ENCODE results near the gene KRTAP4-5. TPM values are rescaled to one million over a fixed set of nuclear protein-coding genes. Genes with fewer than 3 reads are reported as not detected.

KRTAP4-5 gene
- total RNA-seq, result not detected in 2 replicates

GRCh38 chr17:41149652-41149985, at the start of gene KRTAP4-5:
Gene KRTAP4-5, minus strand, starts transcription at chr17:41149825. Its CDS starts 58 bp downstream, at chr17:41149767.

GRCh38 chr17:41189837-41190318, 40.3 kb upstream of the KRTAP4-5 start, which contains the start of gene KRTAP9-1:
Gene KRTAP9-1, plus strand, starts transcription at chr17:41189887. Its CDS starts 0 bp downstream, at chr17:41189887.

GRCh38 chr17:41184480-41184961, 34.9 kb upstream of the KRTAP4-5 start, which contains the start of gene KRTAP4-1:
Gene KRTAP4-1, minus strand, starts transcription at chr17:41184911. Its CDS starts 57 bp downstream, at chr17:41184854.

GRCh38 chr17:41177727-41178271, 28.2 kb upstream of the KRTAP4-5 start, which contains the start of gene KRTAP4-2:
Gene KRTAP4-2, minus strand, starts transcription at chr17:41178221. Its CDS starts 57 bp downstream, at chr17:41178164.

GRCh38 chr17:41168121-41168520, 18.5 kb upstream of the KRTAP4-5 start, which contains the start of gene KRTAP4-3:
Gene KRTAP4-3, minus strand, starts transcription at chr17:41168221. Its CDS starts 49 bp downstream, at chr17:41168172.

GRCh38 chr17:41160648-41161047, 11.0 kb upstream of the KRTAP4-5 start, which contains the start of gene KRTAP4-4:
Gene KRTAP4-4, minus strand, starts transcription at chr17:41160748. Its CDS starts 57 bp downstream, at chr17:41160691.

GRCh38 chr17:41140360-41141131, 9.1 kb downstream of the KRTAP4-5 start, which contains the start of gene KRTAP4-6:
Gene KRTAP4-6, minus strand, starts transcription at chr17:41140544. Its CDS starts 57 bp downstream, at chr17:41140487.

GRCh38 chr17:41123991-41124371, 25.6 kb downstream of the KRTAP4-5 start, which contains the start of gene KRTAP4-12:
Gene KRTAP4-12, minus strand, starts transcription at chr17:41124182. Its CDS starts 60 bp downstream, at chr17:41124122.

GRCh38 chr17:41117846-41118386, 31.7 kb downstream of the KRTAP4-5 start, which contains the start of gene KRTAP4-11:
Gene KRTAP4-11, minus strand, starts transcription at chr17:41118373. Its CDS starts 58 bp downstream, at chr17:41118315.

GRCh38 chr17:41105347-41105746, 44.3 kb downstream of the KRTAP4-5 start, which contains the start of gene KRTAP4-9:
Gene KRTAP4-9, plus strand, starts transcription at chr17:41105389. Its CDS starts 0 bp downstream, at chr17:41105389.

GRCh38 chr17:41101586-41102259, 47.9 kb downstream of the KRTAP4-5 start, which contains the start of gene KRTAP4-16:
Gene KRTAP4-16, minus strand, starts transcription at chr17:41102209. Its CDS starts 0 bp downstream, at chr17:41102209.

Other genes with a start within 250 kb of the KRTAP4-5 start
- 7.2 and 148 TPM in 2 replicates for gene KRT23, start 212.2 kb downstream of the KRTAP4-5 start, total RNA-seq
- not detected in 2 replicates for gene KRT39, start 182.9 kb downstream of the KRTAP4-5 start, total RNA-seq
- gene KRT40, start 165.5 kb downstream of the KRTAP4-5 start, total RNA-seq, result not detected in 2 replicates
- not detected in 2 replicates for gene KRTAP3-3, start 155.7 kb downstream of the KRTAP4-5 start, total RNA-seq
- gene KRTAP3-2, start 149.9 kb downstream of the KRTAP4-5 start, total RNA-seq, result not detected in 2 replicates
- gene KRTAP3-1, start 140.7 kb downstream of the KRTAP4-5 start, total RNA-seq, result not detected in 2 replicates
- 0.24 TPM in 1 of 2 replicates, not detected in the other for gene KRTAP1-5, start 122.6 kb downstream of the KRTAP4-5 start, total RNA-seq
- gene KRTAP1-4, start 119.6 kb downstream of the KRTAP4-5 start, total RNA-seq, result not detected in 2 replicates
- not detected in 2 replicates for gene KRTAP1-3, start 115.0 kb downstream of the KRTAP4-5 start, total RNA-seq
- 0.24 TPM in 1 of 2 replicates, not detected in the other for gene KRTAP1-1, start 108.4 kb downstream of the KRTAP4-5 start, total RNA-seq
- gene KRTAP2-1, start 102.5 kb downstream of the KRTAP4-5 start, total RNA-seq, result not detected in 2 replicates
- not detected in 2 replicates for gene KRTAP2-2, start 94.6 kb downstream of the KRTAP4-5 start, total RNA-seq
- gene KRTAP2-3, start 89.7 kb downstream of the KRTAP4-5 start, total RNA-seq, result 2.9 TPM in 1 of 2 replicates, not detected in the other
- gene KRTAP2-4, start 83.9 kb downstream of the KRTAP4-5 start, total RNA-seq, result not detected in 2 replicates
- not detected in 2 replicates for gene KRTAP4-7, start 65.7 kb downstream of the KRTAP4-5 start, total RNA-seq
- gene KRTAP4-8, start 51.7 kb downstream of the KRTAP4-5 start, total RNA-seq, result not detected in 2 replicates
- gene KRTAP4-16, start 47.6 kb downstream of the KRTAP4-5 start, total RNA-seq, result not detected in 2 replicates
- not detected in 2 replicates for gene KRTAP4-9, start 44.4 kb downstream of the KRTAP4-5 start, total RNA-seq
- not detected in 2 replicates for gene KRTAP4-11, start 31.5 kb downstream of the KRTAP4-5 start, total RNA-seq
- gene KRTAP4-12, start 25.6 kb downstream of the KRTAP4-5 start, total RNA-seq, result not detected in 2 replicates
- gene KRTAP4-6, start 9.3 kb downstream of the KRTAP4-5 start, total RNA-seq, result not detected in 2 replicates
- not detected in 2 replicates for gene KRTAP4-4, start 10.9 kb upstream of the KRTAP4-5 start, total RNA-seq
- gene KRTAP4-3, start 18.4 kb upstream of the KRTAP4-5 start, total RNA-seq, result not detected in 2 replicates
- gene KRTAP4-2, start 28.4 kb upstream of the KRTAP4-5 start, total RNA-seq, result not detected in 2 replicates
- gene KRTAP4-1, start 35.1 kb upstream of the KRTAP4-5 start, total RNA-seq, result not detected in 2 replicates
- gene KRTAP9-1, start 40.1 kb upstream of the KRTAP4-5 start, total RNA-seq, result not detected in 2 replicates
- gene KRTAP9-2, start 76.8 kb upstream of the KRTAP4-5 start, total RNA-seq, result not detected in 2 replicates
- gene KRTAP9-3, start 82.6 kb upstream of the KRTAP4-5 start, total RNA-seq, result not detected in 2 replicates
- not detected in 2 replicates for gene KRTAP9-8, start 88.2 kb upstream of the KRTAP4-5 start, total RNA-seq
- not detected in 2 replicates for gene KRTAP9-4, start 99.9 kb upstream of the KRTAP4-5 start, total RNA-seq
- gene KRTAP9-9, start 105.6 kb upstream of the KRTAP4-5 start, total RNA-seq, result not detected in 2 replicates
- gene KRTAP9-6, start 115.6 kb upstream of the KRTAP4-5 start, total RNA-seq, result not detected in 2 replicates
- not detected in 2 replicates for gene KRTAP9-7, start 125.9 kb upstream of the KRTAP4-5 start, total RNA-seq
- gene KRTAP29-1, start 153.0 kb upstream of the KRTAP4-5 start, total RNA-seq, result not detected in 2 replicates
- not detected in 2 replicates for gene KRTAP16-1, start 159.5 kb upstream of the KRTAP4-5 start, total RNA-seq
- 0.24 TPM in 1 of 2 replicates, not detected in the other for gene KRTAP17-1, start 165.9 kb upstream of the KRTAP4-5 start, total RNA-seq
- under 0.01 TPM in 1 of 2 replicates, not detected in the other for gene KRT33A, start 201.0 kb upstream of the KRTAP4-5 start, total RNA-seq
- 0.21 and 0.24 TPM in 2 replicates for gene KRT33B, start 220.0 kb upstream of the KRTAP4-5 start, total RNA-seq
- 0.43 and 7.0 TPM in 2 replicates for gene KRT34, start 232.5 kb upstream of the KRTAP4-5 start, total RNA-seq
- 0.24 TPM in 1 of 2 replicates, not detected in the other for gene KRT31, start 247.8 kb upstream of the KRTAP4-5 start, total RNA-seq